SU-DHL-6 (cell line): ENCODE results near the gene MX2.

Source experiments
- CTCF ChIP-seq: fragments of 200-600 bp; sonication (generic); IDR thresholded peaks from one replicate; pipeline ENCODE4 v1.5.1; 2017; ENCODE audit warnings: antibody characterized with exemption, mild to moderate bottlenecking, low read length, moderate library complexity; ENCODE audit not compliant: insufficient read depth, poor library complexity, severe bottlenecking
- EZH2phosphoT487 ChIP-seq: fragments of 200-600 bp; sonication (generic), shearing (Covaris generic); conservative IDR thresholded peaks from 2 replicates; pipeline ENCODE4 v1.6.1; 2018; ENCODE audit warnings: mild to moderate bottlenecking, antibody characterized with exemption, low read length, moderate library complexity, mixed read lengths

GRCh38 chr21:41425954-41426675 is 64.3 kb downstream of the MX2 start, which contains the start of gene MX1:
- TF ChIP-seq CTCF (no peak), EZH2phosphoT487 (no peak)
